ENCODE measurements around the gene SPDYE3. TPM values are rescaled to one million over a fixed set of nuclear protein-coding genes. Genes with fewer than 3 reads are reported as not detected.
"Not testable (repeated sequence)": the region's sequence is repeated elsewhere in the genome, so short reads cannot be mapped to it uniquely, and the experiment has no call there.

SPDYE3 gene
- total RNA-seq, 4 donors from 2014 or later: not detected

DNA sequence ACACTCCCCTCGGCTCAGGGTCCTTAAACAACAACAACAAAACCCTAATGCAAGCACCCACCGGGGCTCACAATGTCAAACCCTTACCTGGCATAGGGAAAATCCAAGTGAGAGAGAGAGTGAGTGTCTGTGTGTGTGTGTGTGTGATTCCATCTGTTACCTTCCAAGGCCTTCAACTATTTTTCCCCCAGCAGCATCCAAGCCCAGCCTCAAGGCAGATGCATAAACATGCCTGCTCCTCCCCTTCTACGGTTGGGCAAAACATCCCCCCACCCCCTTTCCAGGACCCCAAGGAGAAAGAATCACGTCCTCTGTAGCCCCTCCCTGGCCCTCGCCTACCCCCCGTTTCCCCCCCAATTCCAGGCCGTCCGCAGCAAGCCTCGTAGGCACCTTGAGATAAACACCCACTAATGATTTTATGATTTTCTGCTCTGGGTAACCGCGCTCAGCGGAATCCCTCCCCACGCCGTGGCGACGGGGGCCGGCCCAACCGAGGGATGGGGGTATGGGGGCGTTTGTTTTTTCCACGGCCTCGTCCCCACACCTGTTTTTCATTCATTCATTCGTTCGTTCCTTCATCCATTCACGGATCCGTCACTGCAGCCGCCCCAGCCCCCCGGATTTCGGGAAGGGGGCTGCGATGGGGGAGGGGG lies 36.4 kb upstream of the SPDYE3 start:
- intact Hi-C loops (cut with DNase I; ENCODE audit: low total_unique reads); DNase-seq (ENCODE audit: low spot score in 2 of 2): not testable (repeated sequence)
- WGBS, 2 donors: 0 to 2% methylated on average over 26 of the region's 29 CpGs
- H3K4me3 ChIP-seq (ENCODE audit: low read depth, poor library complexity, severe bottlenecking): peak overlapping the region; percentile 52

DNA sequence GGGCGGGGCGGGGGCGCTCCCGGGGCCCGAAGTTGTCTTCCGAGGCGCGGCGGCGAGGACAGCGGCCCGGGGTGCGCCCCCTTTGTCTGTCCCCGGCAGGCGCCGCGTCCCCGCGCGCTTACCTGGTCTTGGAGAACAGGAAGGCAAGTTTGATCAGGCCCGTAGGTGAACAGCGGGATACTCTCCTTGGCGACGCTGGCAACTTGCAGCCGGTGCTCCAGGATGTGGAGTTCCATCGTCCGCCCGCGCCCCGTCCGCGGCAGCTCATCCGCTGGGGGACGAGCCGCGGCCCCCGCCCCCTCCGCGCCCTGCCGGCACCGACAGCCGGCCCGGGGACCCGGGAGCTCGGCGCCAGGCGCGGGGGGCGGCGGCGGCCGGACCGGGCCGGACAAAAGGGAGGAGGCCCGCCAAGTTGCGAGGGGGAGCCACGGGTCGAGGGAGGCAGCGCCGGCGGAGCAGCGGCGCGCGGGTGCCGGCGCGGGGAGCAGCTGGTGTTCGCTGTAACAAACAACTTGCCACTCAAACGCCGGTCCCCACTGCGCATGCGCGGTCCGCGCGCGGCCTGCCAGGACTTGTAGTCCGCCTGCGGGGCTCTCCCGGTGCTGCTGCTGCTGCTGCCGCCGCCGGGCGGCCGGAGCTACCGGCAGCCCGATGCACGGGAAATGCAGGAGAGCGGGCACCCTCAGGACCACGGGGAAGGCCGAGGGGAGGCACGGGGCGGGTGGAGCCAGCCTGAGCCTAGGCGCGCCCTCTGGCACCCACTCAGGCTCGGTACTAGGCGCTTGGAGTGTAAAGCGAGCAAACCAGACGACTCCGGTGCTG lies 35.6 kb upstream of the SPDYE3 start:
- no peak for TF ChIP-seq POLR2A (IDR thresholded peaks at IDR 0.05)
- intact Hi-C loops (cut with DNase I; ENCODE audit: low total_unique reads): no loop called here
- WGBS, 2 donors: 0 to 2% methylated on average over 6 to 29 of the region's 101 CpGs
- peak overlapping the region; percentile 52 for H3K4me3 ChIP-seq (ENCODE audit: low read depth, poor library complexity, severe bottlenecking)
- DNase-seq (ENCODE audit: low spot score in 2 of 2): peak; percentile 97 to 99

DNA sequence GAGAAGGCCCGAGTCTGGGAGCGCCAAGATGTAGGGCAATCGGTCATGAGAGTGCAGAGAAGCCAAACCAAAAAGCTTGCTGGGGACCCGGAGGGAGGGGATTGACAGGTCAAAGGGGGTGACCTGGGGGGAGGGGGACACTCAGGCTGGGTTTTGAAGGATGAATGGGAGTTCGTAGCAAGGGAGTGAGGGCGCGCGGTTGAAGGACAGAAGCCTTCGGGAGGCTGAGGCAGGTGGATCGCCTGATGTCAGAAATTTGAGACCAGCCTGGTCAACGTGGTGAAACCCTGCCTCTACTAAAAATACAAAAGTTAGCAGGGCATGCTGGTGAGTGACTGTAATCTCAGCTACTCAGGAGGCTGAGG lies 35.0 kb upstream of the SPDYE3 start:
- DNase-seq (ENCODE audit: low spot score in 2 of 2); intact Hi-C loops (cut with DNase I; ENCODE audit: low total_unique reads); H3K4me3 ChIP-seq (ENCODE audit: low read depth, poor library complexity, severe bottlenecking): not testable (repeated sequence)
- 45 to 46% methylated on average over 11 of the region's 11 CpGs for WGBS, 2 donors

DNA sequence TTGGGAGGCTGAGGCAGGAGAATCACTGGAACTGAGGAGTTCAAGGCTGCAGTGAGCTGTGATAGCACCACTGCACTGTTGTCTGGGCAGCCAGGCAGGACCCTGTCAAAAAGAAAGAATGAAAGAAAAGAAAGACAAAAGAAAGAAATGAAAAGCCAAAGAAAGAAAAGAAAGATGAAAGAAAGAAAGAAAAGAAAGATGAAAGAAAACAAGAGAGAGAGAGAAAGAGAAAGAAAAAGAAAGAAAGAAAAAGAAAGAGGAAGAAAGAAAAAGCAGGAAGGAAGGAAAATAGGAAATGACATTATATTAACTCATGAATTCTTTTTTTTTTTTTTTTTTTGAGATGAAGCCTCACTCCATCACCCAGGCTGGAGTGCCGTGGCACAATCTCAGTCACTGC lies 32.4 kb upstream of the SPDYE3 start:
- WGBS, 2 donors: 77 to 86% methylated on average over 1 of the region's 1 CpG
- TF ChIP-seq, protein P1, sequence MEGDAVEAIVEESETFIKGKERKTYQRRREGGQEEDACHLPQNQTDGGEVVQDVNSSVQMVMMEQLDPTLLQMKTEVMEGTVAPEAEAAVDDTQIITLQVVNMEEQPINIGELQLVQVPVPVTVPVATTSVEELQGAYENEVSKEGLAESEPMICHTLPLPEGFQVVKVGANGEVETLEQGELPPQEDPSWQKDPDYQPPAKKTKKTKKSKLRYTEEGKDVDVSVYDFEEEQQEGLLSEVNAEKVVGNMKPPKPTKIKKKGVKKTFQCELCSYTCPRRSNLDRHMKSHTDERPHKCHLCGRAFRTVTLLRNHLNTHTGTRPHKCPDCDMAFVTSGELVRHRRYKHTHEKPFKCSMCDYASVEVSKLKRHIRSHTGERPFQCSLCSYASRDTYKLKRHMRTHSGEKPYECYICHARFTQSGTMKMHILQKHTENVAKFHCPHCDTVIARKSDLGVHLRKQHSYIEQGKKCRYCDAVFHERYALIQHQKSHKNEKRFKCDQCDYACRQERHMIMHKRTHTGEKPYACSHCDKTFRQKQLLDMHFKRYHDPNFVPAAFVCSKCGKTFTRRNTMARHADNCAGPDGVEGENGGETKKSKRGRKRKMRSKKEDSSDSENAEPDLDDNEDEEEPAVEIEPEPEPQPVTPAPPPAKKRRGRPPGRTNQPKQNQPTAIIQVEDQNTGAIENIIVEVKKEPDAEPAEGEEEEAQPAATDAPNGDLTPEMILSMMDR (IDR thresholded peaks at IDR 0.05): no peak
- TF ChIP-seq POLR2A (IDR thresholded peaks at IDR 0.05): no peak

DNA sequence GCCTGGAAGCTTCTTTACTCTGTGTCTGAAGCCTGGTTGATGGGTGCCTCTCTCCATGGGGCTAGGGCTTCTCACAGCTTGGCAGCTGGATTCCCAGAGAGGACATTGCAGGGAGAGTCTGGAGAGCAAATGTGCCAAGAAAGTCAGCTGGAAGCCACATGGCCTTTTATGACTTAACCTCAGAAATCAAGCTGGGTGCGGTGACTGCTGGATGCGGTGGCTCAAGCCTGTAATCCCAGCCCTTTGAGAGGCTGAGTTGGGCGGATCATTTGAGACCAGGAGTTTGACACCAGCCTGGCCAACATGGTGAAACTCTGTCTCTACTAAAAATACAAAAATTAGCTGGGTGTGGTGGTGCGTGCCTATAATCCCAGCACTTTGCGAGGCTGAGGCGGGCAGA lies 31.4 kb upstream of the SPDYE3 start:
- intact Hi-C loops (cut with DNase I; ENCODE audit: low total_unique reads); H3K4me3 ChIP-seq (ENCODE audit: low read depth, poor library complexity, severe bottlenecking): not testable (repeated sequence)
- peak in 1 of 2 donors; percentile 20 for DNase-seq (ENCODE audit: low spot score in 2 of 2)
- WGBS, 2 donors: 74 to 81% methylated on average over 6 of the region's 6 CpGs

More for the DNA sequence above, 32.4 kb upstream of the SPDYE3 start:
- no peak overlapping the region for H3K4me3 ChIP-seq (ENCODE audit: low read depth, poor library complexity, severe bottlenecking)
- no peak for DNase-seq (ENCODE audit: low spot score in 2 of 2)
- intact Hi-C loops (cut with DNase I; ENCODE audit: low total_unique reads): no loop called here

DNA sequence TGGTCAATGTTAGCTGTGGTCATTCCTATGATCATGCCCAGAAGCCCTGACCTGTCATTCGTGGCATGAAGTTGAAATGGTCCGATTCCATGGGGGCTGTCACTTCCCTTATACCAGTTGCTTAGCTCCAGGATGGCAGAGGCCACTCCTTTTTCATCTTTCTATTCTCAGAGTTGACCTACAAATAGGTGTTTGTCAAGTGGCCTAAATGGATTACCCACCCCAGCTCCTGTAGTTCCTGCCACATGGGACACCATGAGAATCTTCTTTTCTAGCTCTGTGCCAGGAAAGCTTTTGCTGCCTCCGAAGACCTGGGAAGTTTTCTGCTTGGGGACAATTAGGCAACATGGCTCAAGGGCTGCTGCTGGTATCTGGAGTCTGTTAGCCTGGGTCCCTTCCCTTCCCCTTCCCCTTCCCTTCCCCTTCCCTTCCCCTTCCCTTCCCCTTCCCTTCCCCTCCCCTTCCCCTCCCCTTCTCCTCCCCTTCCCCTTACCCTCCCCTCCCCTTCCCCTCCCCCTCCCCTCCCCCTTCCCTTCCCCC lies 25.4 kb upstream of the SPDYE3 start:
- intact Hi-C loops (cut with DNase I; ENCODE audit: low total_unique reads); H3K4me3 ChIP-seq (ENCODE audit: low read depth, poor library complexity, severe bottlenecking); DNase-seq (ENCODE audit: low spot score in 2 of 2): not testable (repeated sequence)
- 88 to 92% methylated on average over 3 of the region's 3 CpGs for WGBS, 2 donors

DNA sequence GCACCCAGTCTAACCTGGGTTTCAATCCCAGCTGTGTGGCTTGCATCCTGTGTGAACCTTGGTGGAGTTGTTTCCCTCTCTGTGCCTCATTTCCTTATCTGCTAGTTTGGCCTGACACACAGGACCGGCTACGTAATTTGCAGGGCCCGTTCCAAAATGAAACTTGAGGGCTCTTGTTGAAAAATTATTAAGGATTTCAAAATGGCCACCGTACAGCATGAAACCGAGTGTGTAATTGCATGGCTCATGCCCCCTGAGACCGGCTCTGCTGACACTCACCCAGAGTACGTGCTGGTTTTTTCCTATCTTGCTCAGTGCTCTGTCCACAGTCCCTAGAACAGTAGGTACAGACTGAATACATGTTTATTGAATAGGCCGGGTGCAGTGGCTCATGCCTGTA lies 24.4 kb upstream of the SPDYE3 start:
- DNase-seq (ENCODE audit: low spot score in 2 of 2); intact Hi-C loops (cut with DNase I; ENCODE audit: low total_unique reads); H3K4me3 ChIP-seq (ENCODE audit: low read depth, poor library complexity, severe bottlenecking): not testable (repeated sequence)
- WGBS, 2 donors: 94 to 96% methylated on average over 8 of the region's 8 CpGs

DNA sequence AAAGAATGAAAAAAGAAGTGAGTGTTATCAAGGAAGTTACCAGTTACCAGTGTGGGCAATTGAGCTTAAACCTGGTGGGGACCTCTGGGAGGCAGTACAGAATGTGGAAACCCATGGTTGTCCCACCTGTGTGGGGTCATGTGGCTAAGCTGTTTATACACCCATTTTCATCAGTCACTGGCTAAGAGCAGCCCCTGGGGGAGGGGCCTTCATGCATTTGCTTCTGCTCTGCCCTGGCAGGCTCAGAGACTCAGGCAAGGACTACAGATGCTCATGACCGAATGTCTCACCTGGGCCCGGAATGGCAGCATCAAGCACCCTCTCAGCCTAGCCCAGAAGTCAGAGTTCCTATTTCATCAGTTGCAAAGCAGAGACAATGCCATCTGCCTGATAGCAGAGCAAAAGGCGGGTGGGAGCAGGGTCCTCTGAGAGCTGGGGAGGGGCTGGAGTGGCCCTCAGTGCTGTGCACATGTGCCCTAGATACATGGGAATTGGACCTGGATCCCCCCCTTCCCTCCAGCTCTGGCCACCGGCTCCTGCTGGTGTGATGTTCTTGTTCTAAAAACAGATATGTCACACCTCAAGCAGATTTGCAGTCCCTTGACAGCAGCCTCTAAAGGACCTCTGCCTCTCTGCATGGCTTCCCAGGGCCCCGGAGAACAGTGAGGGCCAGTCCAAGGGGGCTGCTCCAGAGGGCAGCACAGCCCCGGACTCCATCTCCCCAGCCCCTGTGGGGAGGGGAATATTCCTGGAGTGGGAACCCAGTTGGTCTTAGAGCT lies 20.1 kb upstream of the SPDYE3 start:
- DNase-seq (ENCODE audit: low spot score in 2 of 2); H3K4me3 ChIP-seq (ENCODE audit: low read depth, poor library complexity, severe bottlenecking); intact Hi-C loops (cut with DNase I; ENCODE audit: low total_unique reads): not testable (repeated sequence)
- 84 to 91% methylated on average over 6 of the region's 6 CpGs for WGBS, 2 donors

DNA sequence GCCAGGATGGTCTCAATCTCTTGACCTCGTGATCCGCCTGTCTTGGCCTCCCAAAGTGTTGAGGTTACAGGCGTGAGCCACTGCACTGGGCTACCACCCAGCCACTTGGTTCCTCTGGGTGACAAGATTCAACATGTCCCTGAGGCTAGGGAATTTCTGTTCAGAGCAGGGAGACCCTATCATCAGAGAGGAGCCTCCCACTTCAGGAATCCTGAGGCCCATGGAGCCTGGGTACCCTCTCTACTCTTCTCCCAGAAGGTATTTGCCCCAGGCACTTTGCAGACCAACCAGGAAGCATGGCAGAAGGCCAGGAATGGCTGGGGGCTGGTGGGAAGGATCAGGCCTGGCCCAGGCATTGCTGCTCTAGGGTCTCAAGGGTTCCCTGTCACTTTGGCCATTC lies 19.2 kb upstream of the SPDYE3 start:
- DNase-seq (ENCODE audit: low spot score in 2 of 2); H3K4me3 ChIP-seq (ENCODE audit: low read depth, poor library complexity, severe bottlenecking); intact Hi-C loops (cut with DNase I; ENCODE audit: low total_unique reads): not testable (repeated sequence)
- 90 to 97% methylated on average over 3 of the region's 3 CpGs for WGBS, 2 donors

DNA sequence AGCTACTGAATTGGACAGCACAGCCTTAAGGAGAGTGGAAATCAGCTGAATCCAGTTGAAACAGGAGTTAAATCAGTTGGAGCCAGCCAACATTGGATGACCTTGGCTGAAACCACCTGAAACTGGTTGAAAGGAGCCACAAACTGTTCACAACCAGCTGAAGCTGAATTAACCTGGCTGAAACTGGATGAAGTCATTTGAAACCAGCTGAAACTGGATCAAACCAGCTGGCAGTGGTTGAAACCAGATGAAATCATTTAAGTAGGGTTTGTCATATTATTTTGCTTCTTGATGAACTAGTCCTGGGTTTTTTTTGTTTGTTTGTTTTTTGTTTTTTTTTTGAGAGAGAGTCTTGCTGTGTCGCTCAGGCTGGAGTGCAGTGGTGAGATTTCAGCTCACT lies 15.3 kb upstream of the SPDYE3 start:
- DNase-seq (ENCODE audit: low spot score in 2 of 2); intact Hi-C loops (cut with DNase I; ENCODE audit: low total_unique reads); H3K4me3 ChIP-seq (ENCODE audit: low read depth, poor library complexity, severe bottlenecking): not testable (repeated sequence)
- WGBS, 2 donors: 82 to 91% methylated on average over 1 of the region's 1 CpG

DNA sequence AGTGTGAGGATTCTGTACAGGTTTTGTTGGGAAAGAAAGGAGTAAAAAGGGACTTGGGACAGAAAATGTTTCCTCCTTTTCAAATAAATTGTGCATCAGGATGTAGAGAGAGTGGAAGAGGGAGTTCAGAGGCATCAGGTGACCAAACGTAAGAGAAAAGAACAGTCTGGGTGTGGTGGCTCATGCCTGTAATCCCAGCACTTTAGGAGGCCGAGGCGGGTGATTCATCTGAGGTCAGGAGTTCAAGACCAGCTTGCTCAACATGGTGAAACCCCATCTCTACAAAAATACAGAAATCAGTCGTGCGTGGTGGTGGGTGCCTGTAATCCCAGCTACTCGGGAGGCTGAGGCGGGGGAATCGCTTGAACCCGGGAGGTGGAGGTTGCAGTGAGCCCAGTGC lies 12.2 kb upstream of the SPDYE3 start:
- DNase-seq (ENCODE audit: low spot score in 2 of 2); H3K4me3 ChIP-seq (ENCODE audit: low read depth, poor library complexity, severe bottlenecking); intact Hi-C loops (cut with DNase I; ENCODE audit: low total_unique reads): not testable (repeated sequence)
- 75 to 87% methylated on average over 9 of the region's 9 CpGs for WGBS, 2 donors

DNA sequence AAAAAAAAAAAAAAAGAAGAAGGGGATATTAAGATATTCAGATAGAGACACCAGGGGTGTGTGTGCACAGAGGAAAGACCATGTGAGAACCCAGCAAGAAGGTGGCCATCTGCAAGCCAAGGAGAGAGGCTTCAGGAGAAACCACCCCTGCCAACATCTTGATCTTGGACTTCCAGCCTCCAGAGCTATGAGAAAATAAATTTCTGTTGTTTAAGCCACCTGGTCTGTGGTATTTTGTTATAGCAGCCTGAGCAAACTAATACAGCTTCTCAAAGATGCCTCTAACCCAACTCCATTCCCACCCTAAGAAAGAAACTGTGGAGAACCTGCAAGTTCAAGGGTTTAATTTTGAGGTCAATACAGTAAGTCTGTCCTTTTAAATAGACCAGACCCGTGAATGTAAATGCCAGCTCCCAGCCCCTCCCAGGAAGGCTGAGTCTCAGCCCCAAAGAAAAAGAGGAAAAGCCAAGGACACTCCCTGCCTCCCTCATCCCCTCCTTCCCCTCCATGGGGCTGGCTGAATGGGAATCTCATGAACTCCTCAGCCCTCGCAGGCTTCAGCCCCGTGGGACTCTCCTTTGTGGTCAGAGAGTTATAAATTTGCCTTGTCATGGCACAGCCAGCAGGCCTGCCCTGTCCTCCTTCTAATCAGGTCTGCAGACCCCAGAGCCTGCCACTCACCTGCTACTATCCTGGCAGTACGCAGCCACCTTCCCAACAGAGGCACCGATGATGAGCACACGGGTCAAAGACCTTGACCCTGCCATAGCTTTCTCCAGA lies 9.5 kb upstream of the SPDYE3 start:
- DNase-seq (ENCODE audit: low spot score in 2 of 2); intact Hi-C loops (cut with DNase I; ENCODE audit: low total_unique reads): not testable (repeated sequence)
- WGBS, 2 donors: 72 to 81% methylated on average over 4 of the region's 6 CpGs

DNA sequence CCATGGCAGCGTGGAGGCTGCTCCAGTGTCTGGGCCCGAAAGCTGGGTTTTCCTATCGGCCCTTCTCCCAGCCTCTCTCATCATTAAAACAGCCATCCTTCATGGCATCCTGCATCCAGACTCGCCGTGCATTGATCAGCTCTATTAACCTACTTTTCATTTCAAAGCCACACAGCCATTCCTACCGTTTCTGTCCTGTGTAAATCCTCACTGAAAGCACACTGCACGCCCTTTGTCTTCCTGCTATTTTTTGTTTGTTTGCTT lies 8.9 kb upstream of the SPDYE3 start:
- DNase-seq (ENCODE audit: low spot score in 2 of 2); intact Hi-C loops (cut with DNase I; ENCODE audit: low total_unique reads); H3K4me3 ChIP-seq (ENCODE audit: low read depth, poor library complexity, severe bottlenecking): not testable (repeated sequence)
- WGBS, 2 donors: 82 to 86% methylated on average over 7 of the region's 7 CpGs

More for the DNA sequence above, 9.5 kb upstream of the SPDYE3 start:
- H3K4me3 ChIP-seq (ENCODE audit: low read depth, poor library complexity, severe bottlenecking): not testable (repeated sequence)

Data from lower leg skin (tissue), 4 donors.